Measurements from ENCODE around the gene COPS7A.

COPS7A gene, protein sequence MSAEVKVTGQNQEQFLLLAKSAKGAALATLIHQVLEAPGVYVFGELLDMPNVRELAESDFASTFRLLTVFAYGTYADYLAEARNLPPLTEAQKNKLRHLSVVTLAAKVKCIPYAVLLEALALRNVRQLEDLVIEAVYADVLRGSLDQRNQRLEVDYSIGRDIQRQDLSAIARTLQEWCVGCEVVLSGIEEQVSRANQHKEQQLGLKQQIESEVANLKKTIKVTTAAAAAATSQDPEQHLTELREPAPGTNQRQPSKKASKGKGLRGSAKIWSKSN

DNA sequence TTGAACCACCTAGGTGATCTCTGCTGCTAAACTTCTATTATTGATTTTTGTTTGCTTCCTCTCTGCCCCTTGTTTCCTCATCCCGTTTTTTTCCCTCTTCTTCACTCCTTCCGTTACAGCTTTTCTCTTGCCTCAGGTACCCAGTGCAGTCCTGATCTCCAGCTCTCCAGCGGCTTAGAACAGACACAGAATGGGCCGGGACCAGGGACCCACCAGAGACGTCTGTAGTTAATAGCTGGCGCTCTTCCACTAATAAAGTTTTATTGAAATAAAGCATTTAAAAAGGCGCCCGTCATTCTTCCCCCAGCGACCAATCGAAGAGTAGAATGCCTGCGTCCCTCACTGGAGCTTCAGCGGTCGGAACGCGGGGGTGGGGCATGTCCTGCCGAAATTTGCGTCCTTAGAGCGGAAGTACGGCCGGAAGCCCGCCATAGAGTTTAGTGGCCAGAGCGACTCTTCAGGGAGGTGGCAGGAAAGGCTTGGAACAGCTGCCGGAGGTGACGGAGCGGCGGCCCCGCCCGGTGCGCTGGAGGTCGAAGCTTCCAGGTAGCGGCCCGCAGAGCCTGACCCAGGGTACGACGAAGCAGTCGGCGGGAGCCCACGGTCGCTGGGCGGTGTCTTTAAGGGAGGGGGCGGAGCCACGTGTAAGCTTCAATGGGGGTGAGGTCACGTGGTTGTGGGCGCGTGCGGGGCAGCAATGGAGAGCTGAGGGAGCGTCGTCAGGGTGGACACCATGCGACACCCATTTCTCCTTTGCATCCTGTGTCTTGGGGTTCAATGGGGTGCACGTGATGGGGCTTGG, at the start of gene COPS7A:
COPS7A (plus strand) TSS at position 440 of the 802 bp plus-strand sequence. CDS start 611 bp downstream, outside the sequence.
- DNase-seq = peak; percentile 97

DNA sequence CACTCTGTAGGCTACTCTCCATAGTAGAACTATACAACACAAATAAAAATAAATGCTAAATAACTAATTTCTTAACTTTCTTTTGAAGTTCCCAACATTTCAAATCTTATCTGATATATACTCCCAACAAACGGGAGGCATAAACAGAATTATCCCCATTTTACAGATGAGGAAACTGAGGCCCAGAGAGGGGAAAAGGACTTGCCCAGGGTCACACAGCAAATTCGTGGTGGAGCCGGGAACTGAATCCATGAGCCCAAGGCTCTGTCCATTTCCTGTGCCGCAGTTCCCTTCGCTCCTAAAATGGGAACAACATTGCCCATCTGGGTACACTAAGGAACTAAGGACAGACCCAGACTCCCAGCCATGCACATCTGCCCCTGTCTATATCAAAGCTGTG, 46.9 kb upstream of the COPS7A start:
- no peak for DNase-seq

DNA sequence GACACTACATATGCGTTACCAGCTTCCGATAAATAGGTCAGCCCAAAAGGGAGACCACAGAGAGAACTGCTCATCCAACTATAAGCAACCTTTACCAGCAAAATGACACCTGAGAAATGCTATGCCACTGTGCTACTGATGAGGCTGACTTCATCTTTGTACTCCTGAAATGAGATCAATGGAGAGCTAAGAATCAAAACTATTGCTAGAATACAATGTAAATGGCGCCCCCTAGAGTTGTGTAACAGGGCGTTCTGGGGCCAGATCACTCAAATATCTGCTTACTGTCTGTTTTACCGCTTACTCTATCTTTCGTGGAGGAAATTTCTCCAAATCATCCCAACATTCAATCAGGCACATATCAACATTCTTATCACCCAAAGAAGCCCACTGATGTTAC, 39.2 kb upstream of the COPS7A start:
- peak; percentile 36 for DNase-seq

DNA sequence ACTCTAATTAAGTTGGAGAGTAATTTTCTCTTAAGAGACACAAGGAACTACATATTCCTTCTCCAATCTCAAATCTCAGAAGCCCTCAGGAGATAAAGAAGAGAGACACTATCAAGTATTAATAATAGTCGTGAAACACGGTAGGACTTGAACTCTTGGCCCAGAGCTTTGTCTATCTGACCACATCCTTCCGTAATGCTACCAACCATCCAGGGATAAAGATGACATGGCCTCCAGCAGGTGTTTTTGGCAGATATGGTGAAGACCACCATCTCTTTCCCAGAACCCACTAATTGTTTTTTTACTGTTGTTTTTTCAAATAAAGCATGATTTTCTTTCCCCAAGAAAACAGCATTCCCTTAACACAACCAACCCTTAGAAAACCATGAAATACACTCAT, 38.0 kb upstream of the COPS7A start:
- no peak for DNase-seq

DNA sequence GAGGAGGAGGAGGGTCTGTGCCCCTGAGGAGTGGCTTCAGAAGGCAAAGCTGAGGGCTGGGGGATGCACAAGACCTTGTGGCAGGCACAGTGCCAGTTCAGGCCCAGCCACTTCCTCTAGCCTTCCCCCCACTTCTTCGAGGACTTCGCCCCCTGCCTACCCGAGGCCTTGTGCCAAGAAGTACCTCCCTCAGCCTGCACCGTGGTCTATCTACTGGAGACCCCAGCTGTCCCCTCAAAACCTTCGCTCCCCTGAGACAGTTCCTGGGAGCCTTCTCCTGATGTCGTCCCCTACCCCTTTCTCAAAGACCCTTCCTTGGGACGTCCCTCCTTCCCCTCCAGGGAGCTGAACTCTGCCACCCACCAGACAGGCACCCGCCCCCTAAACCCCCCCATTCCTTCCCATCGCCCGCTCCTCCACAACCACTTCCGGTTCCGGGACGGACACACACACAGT, 35.3 kb upstream of the COPS7A start:
- DNase-seq = peak; percentile 43

DNA sequence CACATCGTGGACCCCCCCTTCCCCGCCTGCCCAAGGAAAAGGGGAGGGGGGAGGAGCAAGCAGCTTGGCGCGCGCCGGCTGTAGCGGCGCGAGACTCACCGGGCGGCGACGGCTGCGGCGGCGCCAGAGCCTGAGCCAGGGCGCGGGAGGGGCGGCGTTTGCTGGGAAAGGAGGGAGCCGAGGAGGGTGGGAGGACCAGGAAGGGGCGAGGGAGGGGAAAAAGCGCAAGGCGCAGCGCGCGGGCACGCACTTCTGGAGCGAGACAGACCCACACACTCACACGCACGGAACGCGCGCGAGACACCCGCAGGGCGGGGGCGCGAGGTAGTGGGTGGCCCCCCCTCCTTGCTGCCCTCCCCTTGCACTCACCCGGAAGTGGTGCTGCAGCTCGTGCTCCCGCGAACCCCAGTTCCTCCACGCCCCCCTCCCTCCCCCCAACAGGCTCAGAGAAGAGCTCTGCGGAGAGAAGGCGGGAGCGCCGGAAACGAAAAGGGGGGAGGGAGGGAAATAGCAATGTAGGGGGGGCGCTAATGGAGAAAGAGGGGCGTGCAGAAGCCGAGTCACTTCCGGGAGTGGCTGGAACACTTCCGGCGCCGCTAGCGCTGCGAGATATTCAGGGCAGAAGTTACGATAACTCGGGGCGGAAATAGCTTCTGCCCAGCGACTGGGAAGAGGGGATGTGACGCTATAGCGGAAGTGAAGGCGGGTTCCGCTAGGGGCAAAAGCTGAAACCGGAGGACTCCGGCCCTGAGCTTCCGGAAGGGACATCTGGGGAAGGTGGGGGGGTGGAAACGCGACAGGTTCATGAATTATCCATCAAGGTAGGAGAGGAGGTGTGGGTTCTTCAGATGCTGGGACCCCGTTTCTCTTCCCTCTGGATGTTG, 34.6 kb upstream of the COPS7A start, which contains the start of gene ZNF384:
ZNF384 (minus strand) TSS at position 377 of the 884 bp plus-strand sequence. CDS start 9,855 bp downstream, outside the sequence.
- peak; percentile 94 for DNase-seq

DNA sequence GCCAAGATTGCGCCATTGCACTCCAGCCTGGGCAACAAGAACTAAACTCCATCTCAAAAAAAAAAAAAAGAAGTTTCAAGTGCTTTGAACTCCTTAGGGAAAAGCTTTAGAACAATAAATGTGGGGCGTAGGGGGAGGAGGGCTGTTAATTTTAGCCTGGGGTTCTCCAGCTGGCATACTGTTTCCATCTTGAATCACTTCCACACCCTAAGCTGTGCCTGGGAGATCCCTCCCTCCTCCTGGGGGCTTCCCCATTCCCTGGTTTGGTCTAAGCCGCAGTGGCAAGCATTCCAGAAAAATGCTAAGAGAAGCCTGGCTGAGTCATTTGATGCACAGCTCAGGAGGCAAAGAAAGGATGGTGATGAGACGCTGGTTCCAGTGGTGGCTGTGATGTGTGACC, 32.4 kb upstream of the COPS7A start:
- no peak for DNase-seq

DNA sequence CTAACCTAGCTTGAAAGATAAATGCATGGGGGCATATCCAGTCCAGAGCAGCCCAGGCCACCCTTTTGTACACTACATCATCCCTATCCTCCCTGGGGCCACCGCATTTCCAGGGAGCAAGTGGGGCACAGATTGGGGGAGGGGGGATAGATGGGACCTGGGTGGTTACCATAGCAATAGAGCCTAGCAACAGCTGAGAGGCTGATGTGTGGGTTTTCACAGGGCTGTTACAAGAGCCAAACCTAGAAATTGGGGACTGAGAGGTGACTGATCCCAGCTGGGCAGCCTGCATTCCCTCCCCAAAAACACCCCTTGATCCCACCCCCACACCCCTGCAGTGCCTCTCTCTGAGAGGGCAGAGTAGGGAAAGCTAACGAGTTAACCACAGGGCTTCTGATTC, 31.0 kb upstream of the COPS7A start:
- no peak for DNase-seq

DNA sequence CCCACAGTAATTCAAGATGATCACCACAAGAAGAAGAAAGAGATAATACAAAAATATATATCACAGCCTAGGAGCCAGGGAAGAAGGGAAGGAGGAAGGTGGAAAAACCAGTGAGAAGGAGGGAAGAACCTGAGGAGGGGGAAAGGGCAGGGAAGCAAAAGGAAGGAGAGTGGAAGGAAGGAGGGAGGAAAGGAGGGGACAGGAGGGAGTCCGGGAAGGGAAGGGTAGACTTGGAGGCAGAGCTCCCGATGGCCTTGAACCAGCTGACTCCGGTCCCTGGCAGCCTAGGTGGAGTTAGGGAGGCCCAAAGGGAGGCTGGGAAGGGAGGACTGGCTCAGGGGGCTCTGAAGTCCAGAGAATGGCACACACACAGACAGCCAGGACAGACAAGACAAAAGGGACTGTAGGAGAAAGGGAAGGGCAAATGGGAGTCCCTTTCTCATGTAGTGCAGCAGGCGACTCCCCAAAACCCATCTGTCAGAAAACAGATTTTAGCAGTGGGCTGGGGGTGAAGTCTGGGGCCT, 30.0 kb upstream of the COPS7A start:
- no peak for DNase-seq

DNA sequence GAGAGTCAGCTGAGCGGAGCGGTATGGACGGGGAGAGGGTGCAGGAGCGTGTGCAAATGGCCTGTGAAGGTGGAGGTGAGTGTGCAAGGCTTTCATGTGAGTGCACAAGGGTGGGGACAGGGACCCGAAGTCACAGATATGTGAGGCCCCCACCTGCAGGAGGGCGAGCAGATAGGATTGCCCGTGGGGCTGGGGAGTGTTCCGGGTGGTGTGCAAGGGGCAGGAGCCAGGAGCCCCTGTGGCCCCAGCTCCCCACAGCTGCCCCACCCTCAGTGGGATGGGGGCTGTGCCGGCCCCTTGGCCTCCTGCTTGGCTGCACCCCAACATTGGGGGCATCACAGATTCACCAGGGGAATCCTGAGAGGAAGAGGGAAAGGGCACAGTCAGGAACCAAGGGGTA, 29.1 kb upstream of the COPS7A start:
- no peak for DNase-seq

DNA sequence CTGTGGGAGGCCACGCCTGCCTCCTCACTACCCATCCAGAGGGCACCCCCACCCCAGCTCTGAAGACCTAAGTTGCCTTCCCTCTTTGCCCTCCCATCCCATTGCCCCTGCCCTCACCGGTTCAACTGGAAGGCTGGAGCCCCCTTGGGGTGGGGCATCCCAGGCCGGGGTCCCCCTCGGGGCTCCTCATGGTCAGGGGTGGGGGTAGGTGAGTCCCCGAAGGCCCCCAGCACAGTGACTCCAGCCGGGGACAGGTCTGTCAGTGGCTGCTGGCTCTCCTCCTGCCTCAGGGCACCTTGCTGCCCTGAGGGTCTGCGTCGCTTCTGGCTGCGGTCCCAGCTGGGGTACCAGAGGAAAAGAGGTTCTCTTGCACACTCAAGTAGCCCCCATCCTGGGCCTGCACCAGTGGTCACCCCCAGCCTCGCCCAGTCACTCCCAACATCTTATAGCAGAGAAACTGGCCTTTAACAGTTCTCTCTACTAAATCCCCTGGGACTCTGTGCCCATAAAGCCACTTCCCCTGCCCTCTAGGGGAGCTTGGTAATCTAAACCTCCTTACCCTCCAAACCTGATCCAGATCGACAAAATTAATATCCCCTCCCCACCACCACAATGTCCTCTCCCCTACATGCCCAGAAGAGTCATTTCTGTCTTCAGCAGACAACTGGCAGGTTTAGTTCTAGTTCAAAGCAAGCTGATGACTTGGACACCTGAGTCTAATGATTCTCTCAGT, 28.4 kb upstream of the COPS7A start:
- DNase-seq = no peak

DNA sequence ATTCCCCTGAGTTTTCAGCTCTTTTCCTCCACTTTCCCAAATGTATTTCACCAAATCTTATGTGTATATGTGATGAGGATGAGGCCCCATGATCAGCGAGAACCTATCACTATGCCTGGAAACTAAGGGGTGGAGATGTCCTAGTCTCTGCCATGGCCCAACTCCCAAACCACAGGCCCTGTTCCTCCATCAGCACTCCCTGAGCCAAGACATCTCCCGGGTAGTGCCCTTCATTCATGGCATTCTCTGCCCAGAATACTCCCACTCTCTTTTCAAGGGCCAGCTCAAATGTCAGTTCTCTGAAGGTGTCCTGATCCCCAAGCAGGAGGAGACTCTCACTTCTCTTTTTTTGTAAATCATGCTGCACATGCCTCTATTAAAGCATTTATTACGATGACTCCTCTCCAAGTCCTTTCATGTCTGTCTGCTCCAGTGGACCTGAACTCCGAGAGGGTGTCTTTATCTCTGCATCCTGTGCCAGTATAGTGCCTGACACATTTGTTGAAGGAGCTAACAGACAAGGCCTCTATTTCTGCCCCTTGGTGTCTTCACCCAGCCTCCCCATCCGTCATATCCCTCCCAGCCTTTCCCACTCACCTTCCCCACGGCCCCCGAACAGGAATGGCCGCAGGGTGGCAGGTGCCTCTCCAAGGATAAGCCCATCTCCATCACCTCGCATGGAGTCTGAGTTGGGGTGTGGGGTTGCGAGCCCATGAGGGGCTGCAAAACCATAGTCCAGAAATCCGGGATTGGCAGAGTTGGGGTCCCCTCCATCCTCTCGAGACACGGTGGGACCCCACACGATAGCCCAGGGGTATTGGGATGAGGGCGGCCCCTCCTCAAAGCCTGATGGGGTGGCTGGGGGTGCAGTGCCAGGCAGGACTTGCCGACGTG, 26.9 kb upstream of the COPS7A start:
- no peak for DNase-seq

DNA sequence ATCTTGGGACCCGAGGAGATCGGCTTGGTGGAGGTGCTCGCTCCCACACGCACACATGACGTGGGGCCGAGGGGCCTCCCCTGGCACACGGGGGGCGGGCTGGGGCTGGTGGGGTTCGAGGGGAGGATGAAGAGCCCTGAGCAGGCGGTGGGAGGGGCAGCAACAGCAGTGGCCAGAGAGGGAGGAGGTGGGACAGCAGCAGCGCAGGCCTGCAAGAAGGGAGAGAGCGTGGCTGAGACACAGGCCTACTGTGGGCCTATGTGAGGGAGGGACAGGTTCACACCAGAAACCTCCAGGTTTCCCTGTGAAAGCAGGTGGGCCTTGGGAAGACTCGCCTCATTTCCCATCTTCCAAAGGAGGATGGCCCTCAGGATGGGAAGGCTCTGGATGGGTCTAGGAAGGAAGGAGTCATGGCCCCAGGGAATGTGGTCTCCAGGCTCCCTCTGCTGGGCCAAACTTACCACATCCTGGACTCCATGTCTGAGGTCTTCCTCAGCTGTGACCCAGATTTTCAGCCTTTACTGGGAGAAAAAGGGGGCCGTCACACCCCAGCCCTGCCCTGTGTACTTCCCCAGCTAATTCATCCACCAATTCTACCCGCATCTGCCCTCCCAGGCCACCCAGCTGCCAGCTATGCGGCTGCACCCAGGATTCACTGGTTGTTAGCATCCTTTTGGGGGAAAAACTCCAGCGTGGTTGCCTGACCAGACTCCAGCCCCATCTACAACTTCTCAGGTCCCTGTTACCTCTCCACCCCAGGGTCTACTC, 26.1 kb upstream of the COPS7A start:
- DNase-seq = no peak

DNA sequence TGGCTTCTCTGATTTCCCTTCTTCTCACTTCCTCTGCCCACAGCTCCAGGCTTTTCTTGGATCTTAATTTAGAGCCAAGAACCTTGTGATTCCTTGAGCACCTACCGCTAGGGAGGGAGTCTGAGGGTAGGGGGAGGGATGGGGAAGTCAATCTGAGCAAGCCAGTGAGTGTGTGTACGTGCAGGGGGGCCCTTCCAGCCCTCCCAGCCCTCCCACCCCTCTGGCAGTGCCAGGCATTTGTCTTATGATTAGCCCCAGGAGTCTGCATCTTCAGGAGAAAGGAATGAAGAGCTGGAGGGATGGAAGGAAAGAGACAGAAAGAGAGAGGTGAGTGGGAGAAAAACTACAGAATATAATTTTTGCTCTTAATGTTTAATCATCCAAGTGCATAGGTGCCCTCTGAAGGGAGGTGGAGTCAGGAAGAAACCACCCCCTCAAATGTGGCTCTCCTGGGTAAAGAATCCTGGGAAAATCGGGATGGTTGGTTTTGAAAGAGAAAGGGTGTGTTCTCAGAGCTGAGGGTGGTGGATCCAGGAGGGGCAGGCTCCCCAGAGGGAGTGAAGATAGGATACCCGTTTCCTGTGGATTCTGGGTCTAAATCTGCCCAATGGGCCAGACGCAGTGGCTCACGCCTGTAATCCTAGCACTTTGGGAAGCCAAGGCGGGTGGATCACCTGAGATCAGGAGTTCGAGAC, 25.3 kb upstream of the COPS7A start:
- DNase-seq = no peak

DNA sequence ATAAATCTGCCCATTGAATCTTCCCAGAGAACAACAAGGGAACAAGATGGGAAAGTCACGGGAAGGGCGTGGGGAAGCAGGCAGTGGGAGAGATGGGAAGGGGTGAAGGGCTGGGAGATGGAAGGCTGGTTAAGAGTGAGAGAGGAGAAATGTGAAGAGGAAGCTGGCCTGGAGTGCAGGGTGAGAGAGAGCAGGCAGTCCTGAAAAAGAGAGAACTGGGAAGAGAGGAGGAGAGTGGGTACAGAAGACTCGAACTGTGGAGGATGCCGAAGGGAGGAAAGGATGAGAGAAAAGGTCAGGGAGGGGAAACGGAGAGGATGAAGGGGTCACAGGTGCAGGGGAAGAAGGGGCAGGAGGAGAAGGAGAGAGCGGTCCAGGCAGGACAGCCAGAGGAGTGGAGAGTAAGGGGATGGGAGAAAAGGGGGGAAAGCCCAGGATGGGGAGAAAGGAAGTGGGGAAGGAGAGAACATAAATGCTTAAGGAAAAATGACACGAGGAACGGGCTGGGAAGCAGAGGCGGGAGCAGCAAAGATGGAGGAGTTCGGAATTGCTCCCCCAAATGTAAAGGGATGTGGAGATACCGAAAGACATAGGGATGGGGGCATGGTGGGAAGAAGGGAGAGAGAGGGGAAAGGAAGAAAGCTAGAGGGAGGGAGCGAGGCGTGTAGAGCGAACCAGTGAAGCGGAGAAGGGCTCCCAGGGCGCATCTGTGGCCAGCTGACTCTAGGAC, 24.4 kb upstream of the COPS7A start:
- no peak for DNase-seq

DNA sequence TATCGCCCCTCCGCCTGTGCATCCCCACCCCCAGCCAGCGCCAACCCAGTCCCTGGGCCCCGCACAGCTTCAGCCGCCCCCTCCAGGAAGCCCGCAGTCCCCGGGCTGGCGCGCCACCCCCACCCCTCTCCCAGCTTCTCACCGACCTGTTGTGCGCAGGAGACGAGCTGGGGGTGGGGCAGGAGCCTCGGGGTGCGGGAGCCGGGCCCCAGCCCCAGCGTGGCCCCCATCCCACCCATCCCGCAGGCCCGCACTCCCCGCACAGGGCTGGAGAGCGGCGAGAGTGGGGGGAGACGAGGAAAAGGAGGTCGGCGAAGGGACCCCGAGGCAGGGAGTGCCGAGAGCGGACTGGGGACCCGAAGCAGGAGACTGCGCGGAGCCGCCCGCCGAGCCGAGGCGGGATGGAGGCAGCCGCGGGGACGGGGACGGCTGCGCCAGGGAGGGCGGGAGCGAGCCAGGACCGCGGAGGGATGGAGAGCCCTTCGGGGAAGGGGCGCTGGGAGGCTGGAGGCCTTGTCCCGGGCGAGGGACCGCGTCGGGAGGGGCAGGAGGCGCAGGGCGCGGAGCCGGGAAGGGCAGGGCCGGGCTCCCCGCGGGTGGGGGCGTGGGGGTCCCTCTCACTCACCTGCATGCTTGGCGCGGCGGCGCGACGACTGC, 23.7 kb upstream of the COPS7A start:
- DNase-seq = peak; percentile 17

DNA sequence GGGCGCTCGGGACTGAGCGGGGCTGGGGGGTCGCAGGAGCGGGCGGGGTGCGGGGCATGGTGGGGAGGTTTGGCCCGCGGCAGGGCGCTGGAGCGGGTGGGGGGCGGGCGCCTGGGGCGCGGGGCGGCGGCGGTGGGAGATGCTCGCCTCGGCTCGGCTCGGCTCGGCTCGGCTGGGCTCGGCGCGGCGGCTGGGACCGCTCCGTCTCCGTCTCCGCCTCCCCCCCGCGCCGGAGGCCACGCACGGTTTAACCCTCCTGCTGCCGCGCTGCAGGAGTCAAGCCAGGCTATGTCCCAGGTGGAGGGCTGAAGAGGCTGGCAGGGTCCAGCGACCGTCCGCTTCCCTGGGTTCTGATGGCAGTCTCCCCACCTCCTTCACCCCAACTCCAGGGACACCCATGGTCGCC, 23.2 kb upstream of the COPS7A start, which contains the start of gene PIANP:
PIANP (minus strand) TSS at position 170 of the 406 bp plus-strand sequence. CDS start 2,754 bp downstream, outside the sequence.
- peak; percentile 45 for DNase-seq

All from activated naive CD4-positive, alpha-beta T cell treated with Interleukin-2 at 50 U/mL for 16 hours (primary cell).